GM12892 (cell line): ENCODE results near the gene EID2B.

Experiments
- POLR2A ChIP-seq: IDR thresholded peaks from 2 replicates; pipeline ENCODE4 v1.6.1; 2011; ENCODE audit warnings: low read depth, low read length, control low read depth
- POLR2AphosphoS5 ChIP-seq: IDR thresholded peaks from 2 replicates; pipeline ENCODE4 v1.6.1; 2011; ENCODE audit warnings: low read depth, low read length, control low read depth

DNA sequence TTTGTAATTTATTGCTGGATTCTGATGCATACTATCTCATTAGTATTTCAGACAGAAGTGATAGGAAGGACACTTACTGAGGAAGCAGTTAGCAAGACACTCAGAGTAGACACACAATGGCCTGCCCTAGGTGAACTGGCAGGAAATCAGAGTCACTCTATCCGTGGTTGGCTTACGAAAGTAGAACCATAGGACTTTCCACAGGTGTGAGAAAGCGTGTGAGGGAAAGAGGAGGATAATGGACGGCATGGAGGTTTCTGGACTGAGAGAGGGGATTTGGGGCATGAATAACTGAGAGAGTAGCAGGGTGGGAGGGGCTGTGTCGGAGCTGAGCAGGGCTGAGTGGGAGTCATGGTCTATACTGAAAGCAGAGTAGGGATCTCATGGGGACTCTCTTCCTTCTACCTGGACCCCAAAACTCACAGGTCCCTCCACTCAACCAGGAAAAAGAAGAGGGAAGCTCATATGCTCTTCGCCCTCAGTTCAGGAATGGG, 26.0 kb upstream of the EID2B start:
- TF ChIP-seq POLR2AphosphoS5 = no peak
- TF ChIP-seq POLR2A = no peak
